GM23338 (cell line): ENCODE measurements around the gene DDR2. TPM values are rescaled to one million over a fixed set of nuclear protein-coding genes. Genes with fewer than 3 reads are reported as not detected.

Experiments used
- ATAC-seq: fragments of 200-7000 bp; cut with Tn5 transposase; 3 replicates; pipeline ENCODE4 v1.9.1; 2020
- DNase-seq: peaks from one replicate; pipeline ENCODE4 v3.0.0-alpha.2; 2015; ENCODE audit warnings: low spot score
- H2AFZ ChIP-seq: fragments of 200-600 bp; sonication (generic); 2 replicates; pipeline ENCODE4 v1.8.0; 2016; ENCODE audit warnings: antibody characterized with exemption, mild to moderate bottlenecking, moderate library complexity
- H3F3A ChIP-seq: fragments of 200-600 bp; sonication (generic); replicated peaks from 2 replicates; pipeline ENCODE4 v1.8.0; 2017; ENCODE audit warnings: antibody characterized with exemption, mixed run types, low read depth
- H3K27ac ChIP-seq: fragments of 200-600 bp; sonication (generic); 2 replicates; pipeline ENCODE4 v1.6.1; 2016; ENCODE audit warnings: low read depth
- H3K27me3 ChIP-seq: fragments of 200-600 bp; sonication (generic); 2 replicates; pipeline ENCODE4 v1.8.0; 2016; ENCODE audit warnings: mild to moderate bottlenecking, mixed run types, moderate library complexity; ENCODE audit not compliant: insufficient read depth
- H3K36me3 ChIP-seq: fragments of 200-600 bp; sonication (generic); 2 replicates; pipeline ENCODE4 v1.8.0; 2016; ENCODE audit warnings: mild to moderate bottlenecking; ENCODE audit not compliant: insufficient read depth
- H3K4me1 ChIP-seq: fragments of 200-600 bp; sonication (generic); 2 replicates; pipeline ENCODE4 v1.8.0; 2016; ENCODE audit warnings: mild to moderate bottlenecking, moderate library complexity; ENCODE audit not compliant: insufficient read depth
- H3K4me2 ChIP-seq: fragments of 200-600 bp; sonication (generic); 2 replicates; pipeline ENCODE4 v1.7.1; 2017; ENCODE audit warnings: mixed run types
- H3K4me3 ChIP-seq: fragments of 200-600 bp; sonication (generic); 2 replicates; pipeline ENCODE4 v1.6.1; 2016; ENCODE audit warnings: mixed run types
- H3K79me2 ChIP-seq: fragments of 200-600 bp; sonication (generic); replicated peaks from 2 replicates; pipeline ENCODE4 v1.8.0; 2017; ENCODE audit warnings: mild to moderate bottlenecking; ENCODE audit not compliant: insufficient read depth
- H3K9me2 ChIP-seq: fragments of 200-600 bp; sonication (generic); 2 replicates; pipeline ENCODE4 v1.8.0; 2017; ENCODE audit not compliant: insufficient read depth
- H4K20me1 ChIP-seq: fragments of 200-600 bp; sonication (generic); replicated peaks from 2 replicates; pipeline ENCODE4 v1.8.0; 2017; ENCODE audit warnings: mild to moderate bottlenecking; ENCODE audit not compliant: insufficient read depth
- H3K27ac Mint-ChIP-seq: 2 replicates; pipeline ENCODE4 v1.8.0; 2020; ENCODE audit warnings: inconsistent platforms, mild to moderate bottlenecking, moderate library complexity, mixed read lengths
- H3K27me3 Mint-ChIP-seq: 3 replicates; pipeline ENCODE4 v1.8.0; 2022; ENCODE audit warnings: low read depth, mild to moderate bottlenecking, moderate library complexity, mixed read lengths, inconsistent platforms; ENCODE audit not compliant: insufficient read depth, poor library complexity
- H3K36me3 Mint-ChIP-seq: 3 replicates; pipeline ENCODE4 v1.8.0; 2021; ENCODE audit warnings: low read depth, mild to moderate bottlenecking, inconsistent platforms, moderate library complexity, mixed read lengths
- H3K4me1 Mint-ChIP-seq: 3 replicates; pipeline ENCODE4 v1.8.0; 2020; ENCODE audit warnings: mild to moderate bottlenecking, inconsistent platforms, mixed read lengths
- H3K4me3 Mint-ChIP-seq: 3 replicates; pipeline ENCODE4 v1.8.0; 2021; ENCODE audit warnings: moderate library complexity, mild to moderate bottlenecking, inconsistent platforms, mixed read lengths
- H3K9me3 Mint-ChIP-seq: 3 replicates; pipeline ENCODE4 v1.8.0; 2020; ENCODE audit warnings: moderate library complexity, mild to moderate bottlenecking, inconsistent platforms, mixed read lengths
- CREB1 ChIP-seq: fragments of 250-450 bp; sonication (Bioruptor Pico); IDR thresholded peaks from 2 replicates; pipeline ENCODE4 v1.5.0; 2020; ENCODE audit warnings: low read depth, mild to moderate bottlenecking, moderate library complexity
- CTCF ChIP-seq, 2 experiments: fragments of 200-600 bp in 1 of 2; sonication (generic) in 1 of 2; conservative IDR thresholded peaks; 2 replicates each; pipeline versions ENCODE4 v1.5.1 to v1.6.1; 2016 to 2017; ENCODE audit warnings: antibody characterized with exemption in 2 of 2, low read depth in 2 of 2, mild to moderate bottlenecking in 2 of 2, moderate library complexity in 1 of 2
- ETS1 ChIP-seq: IDR thresholded peaks from 2 replicates; pipeline ENCODE4 v1.6.1; 2016; ENCODE audit warnings: antibody characterized with exemption
- EZH2 ChIP-seq: fragments of 200-600 bp; sonication (generic); IDR thresholded peaks from one replicate; pipeline ENCODE4 v1.8.0; 2017; ENCODE audit warnings: antibody characterized with exemption, mild to moderate bottlenecking, low read depth; ENCODE audit not compliant: unreplicated experiment
- EZH2phosphoT487 ChIP-seq: fragments of 200-600 bp; sonication (generic); IDR thresholded peaks from one replicate; pipeline ENCODE4 v1.8.1; 2018; ENCODE audit warnings: antibody characterized with exemption; ENCODE audit not compliant: unreplicated experiment
- JUNB ChIP-seq: IDR thresholded peaks from one replicate; pipeline ENCODE4 v1.6.1; 2016; ENCODE audit warnings: antibody characterized with exemption; ENCODE audit not compliant: unreplicated experiment
- NANOG ChIP-seq: IDR thresholded peaks from 2 replicates; pipeline ENCODE4 v1.6.1; 2016; ENCODE audit warnings: antibody characterized with exemption, borderline replicate concordance
- POLR2AphosphoS5 ChIP-seq: IDR thresholded peaks from 2 replicates; pipeline ENCODE4 v1.6.1; 2016; ENCODE audit warnings: antibody characterized with exemption, low read depth
- REST ChIP-seq: IDR thresholded peaks from one replicate; pipeline ENCODE4 v1.6.1; 2018; ENCODE audit warnings: antibody characterized with exemption; ENCODE audit not compliant: unreplicated experiment
- STAT1 ChIP-seq: IDR thresholded peaks from one replicate; pipeline ENCODE4 v1.6.1; 2016; ENCODE audit warnings: antibody characterized with exemption; ENCODE audit not compliant: unreplicated experiment
- ZNF114 ChIP-seq: fragments of 250-450 bp; sonication (Bioruptor Pico); IDR thresholded peaks from 2 replicates; pipeline ENCODE4 v1.5.0; 2020; ENCODE audit warnings: mild to moderate bottlenecking, moderate library complexity
- ZNF331 ChIP-seq: fragments of 250-450 bp; sonication (Bioruptor Pico); IDR thresholded peaks from 2 replicates; pipeline ENCODE4 v1.5.0; 2020; ENCODE audit warnings: low read depth, mild to moderate bottlenecking, moderate library complexity
- ZNF462 ChIP-seq: fragments of 250-450 bp; sonication (Bioruptor Pico); IDR thresholded peaks from 2 replicates; pipeline ENCODE4 v1.5.0; 2020; ENCODE audit warnings: mild to moderate bottlenecking, moderate library complexity
- polyA plus RNA-seq: library from polyadenylated mRNA; unstranded; fragments of >200 nt; fragmentation: Nextera tagmentation; extraction: Ambion mirVana; gene quantifications from 2 replicates; pipeline ENCODE4 v1.2.1, GENCODE V29; 2016
- total RNA-seq: library from RNA; depleted of rRNA; stranded (reverse); fragments of >200 nt; shearing (Covaris generic); gene quantifications from 2 replicates; pipeline ENCODE4 v1.2.3, GENCODE V29; 2014

The DDR2 gene
- total and polyA plus RNA-seq, 2 experiments from 2014 or later = 0.66 to 1.8 TPM

- H3K4me1 Mint-ChIP-seq = peaks cover 20% of the 10 kb centered on the region
- Histone ChIP-seq H3K9me2 (peaks cover 9% of the 10 kb centered on the region), H2AFZ (peak overlapping the region; percentile 77; the same call in 1 of the 2 replicates), H3K27me3 (no peaks in the 10 kb centered on the region), H3K79me2 (no peaks in the 10 kb centered on the region), H3K27ac (peak overlapping the region; percentile 22), H3K4me2 (peak overlapping the region; percentile 9; the same call in 1 of the 2 replicates), H3K4me3 (no peak overlapping the region), H3F3A (no peaks in the 10 kb centered on the region), H3K4me1 (peaks cover 12% of the 10 kb centered on the region), H3K36me3 (no peaks in the 10 kb centered on the region), H4K20me1 (no peaks in the 10 kb centered on the region)
- ATAC-seq = peak; percentile 44
- H3K27ac Mint-ChIP-seq = peak overlapping the region; percentile 43
- no peaks in the 10 kb centered on the region for H3K36me3 Mint-ChIP-seq
- peak; percentile 23 for DNase-seq
- H3K27me3 Mint-ChIP-seq = no peaks in the 10 kb centered on the region
- TF ChIP-seq EZH2 (no peak), JUNB (no peak), STAT1 (no peak), ETS1 (no peak), NANOG (no peak), CTCF (conservative IDR thresholded peaks at IDR 0.05; ENCODE audit: low read depth in 2 of 2) (no peak), POLR2AphosphoS5 (no peak), REST (no peak), ZNF462 (CRISPR knock-in tag) (no peak), ZNF331 (no peak), CREB1 (CRISPR knock-in tag) (no peak), ZNF114 (CRISPR knock-in tag) (no peak), EZH2phosphoT487 (no peak)
- H3K9me3 Mint-ChIP-seq = no peaks in the 10 kb centered on the region
- H3K4me3 Mint-ChIP-seq = peak overlapping the region; percentile 42
These were observed 425 bp downstream of the DDR2 start for GRCh38 chr1:162632698-162633080.
